ENCODE measurements around the gene RAB7A. TPM values are rescaled to one million over a fixed set of nuclear protein-coding genes. Genes with fewer than 3 reads are reported as not detected.
"Not testable (repeated sequence)": the region's sequence is repeated elsewhere in the genome, so short reads cannot be mapped to it uniquely, and the experiment has no call there.

Gene RAB7A
- total RNA-seq, 1 donor from 2014 or later = 215 TPM

- DNase-seq (ENCODE audit: low spot score); intact Hi-C loops (cut with DNase I): not testable (repeated sequence)
Observed at GRCh38 chr3:128832979-128833378, 107.0 kb downstream of the RAB7A start.

GRCh38 chr3:128835096-128835495 is 109.1 kb downstream of the RAB7A start:
- DNase-seq (ENCODE audit: low spot score) = no peak
- intact Hi-C loops (cut with DNase I) = no loop called here

- intact Hi-C loops (cut with DNase I) = no loop called here
- no peak for DNase-seq (ENCODE audit: low spot score)
Observed at GRCh38 chr3:128841926-128842920, 116.2 kb downstream of the RAB7A start.

GRCh38 chr3:128844502-128844901 is 118.5 kb downstream of the RAB7A start:
- intact Hi-C loops (cut with DNase I) = no loop called here
- DNase-seq (ENCODE audit: low spot score) = no peak

- intact Hi-C loops (cut with DNase I) = loop anchor here (5.0 kb wide), 2 partner anchors 48 to 228 kb away; no protein-coding TSS in a partner anchor
- DNase-seq (ENCODE audit: low spot score) = no peak
Observed at GRCh38 chr3:128845119-128845777, 119.3 kb downstream of the RAB7A start.

- peak; percentile 94 for DNase-seq (ENCODE audit: low spot score)
- intact Hi-C loops (cut with DNase I) = loop anchor here (1.0 to 5.0 kb wide), 3 partner anchors 49 to 229 kb away; no protein-coding TSS in a partner anchor
Observed at GRCh38 chr3:128845778-128846485, 119.9 kb downstream of the RAB7A start.

GRCh38 chr3:128846486-128846891 is 120.5 kb downstream of the RAB7A start:
- intact Hi-C loops (cut with DNase I) = loop anchor here (1.0 to 5.0 kb wide), 3 partner anchors 49 to 229 kb away; no protein-coding TSS in a partner anchor
- no peak for DNase-seq (ENCODE audit: low spot score)

GRCh38 chr3:128847666-128848370 is 121.8 kb downstream of the RAB7A start:
- no peak for DNase-seq (ENCODE audit: low spot score)
- intact Hi-C loops (cut with DNase I) = loop anchor here (5.0 kb wide), 2 partner anchors 51 to 231 kb away; no protein-coding TSS in a partner anchor

GRCh38 chr3:128848936-128849335 is 123.0 kb downstream of the RAB7A start:
- DNase-seq (ENCODE audit: low spot score) = no peak
- intact Hi-C loops (cut with DNase I) = loop anchor here (5.0 kb wide), 2 partner anchors 52 to 232 kb away; no protein-coding TSS in a partner anchor

GRCh38 chr3:128849911-128850455 is 124.0 kb downstream of the RAB7A start:
- DNase-seq (ENCODE audit: low spot score) = no peak
- intact Hi-C loops (cut with DNase I) = loop anchor here (5.0 kb wide), 2 partner anchors 53 to 233 kb away; no protein-coding TSS in a partner anchor

GRCh38 chr3:128850544-128850943 is 124.6 kb downstream of the RAB7A start:
- intact Hi-C loops (cut with DNase I) = no loop called here
- no peak for DNase-seq (ENCODE audit: low spot score)

GRCh38 chr3:128851601-128852000 is 125.6 kb downstream of the RAB7A start:
- intact Hi-C loops (cut with DNase I) = no loop called here
- DNase-seq (ENCODE audit: low spot score) = no peak

- intact Hi-C loops (cut with DNase I) = no loop called here
- DNase-seq (ENCODE audit: low spot score) = no peak
Observed at GRCh38 chr3:128853826-128854225, 127.8 kb downstream of the RAB7A start.

- intact Hi-C loops (cut with DNase I) = no loop called here
- no peak for DNase-seq (ENCODE audit: low spot score)
Observed at GRCh38 chr3:128854475-128854874, 128.5 kb downstream of the RAB7A start.

GRCh38 chr3:128855569-128855968 is 129.6 kb downstream of the RAB7A start:
- no peak for DNase-seq (ENCODE audit: low spot score)
- intact Hi-C loops (cut with DNase I) = no loop called here

- intact Hi-C loops (cut with DNase I) = no loop called here
- DNase-seq (ENCODE audit: low spot score) = no peak
Observed at GRCh38 chr3:128858167-128858566, 132.2 kb downstream of the RAB7A start.

- DNase-seq (ENCODE audit: low spot score) = no peak
- intact Hi-C loops (cut with DNase I) = no loop called here
Observed at GRCh38 chr3:128859630-128860029, 133.6 kb downstream of the RAB7A start.

- no peak for DNase-seq (ENCODE audit: low spot score)
- intact Hi-C loops (cut with DNase I) = no loop called here
Observed at GRCh38 chr3:128861491-128861890, 135.5 kb downstream of the RAB7A start.

- intact Hi-C loops (cut with DNase I) = no loop called here
- DNase-seq (ENCODE audit: low spot score) = no peak
Observed at GRCh38 chr3:128863560-128863959, 137.6 kb downstream of the RAB7A start.
